Lower leg skin (tissue), 4 donors: Measurements from ENCODE around the gene OSBPL3. TPM values are rescaled to one million over a fixed set of nuclear protein-coding genes. Genes with fewer than 3 reads are reported as not detected.
A peak's percentile ranks its signal among the peaks of the same experiment; 100 is the strongest.

Experiments used
- DNase-seq, 2 donors: peaks; one replicate each; pipeline ENCODE4 v3.0.0-alpha.2; 2019; ENCODE audit warnings: low spot score in 2 of 2
- H3K4me3 ChIP-seq: fragments of 200-600 bp; sonication (generic); 2 replicates; pipeline ENCODE4 v1.5.1; 2017; ENCODE audit warnings: mild to moderate bottlenecking, low read depth; ENCODE audit not compliant: poor library complexity, severe bottlenecking
- POLR2A ChIP-seq, 2 donors: fragments of 450-650 bp; IDR thresholded peaks; one replicate each; pipeline ENCODE4 v1.6.1; 2016 to 2017; ENCODE audit warnings: antibody characterized with exemption in 2 of 2, mild to moderate bottlenecking in 1 of 2, moderate library complexity in 1 of 2
- WGBS, 2 donors: methylation state at CpG; one replicate each; pipeline ENCODE4 v1.1.5; 2018; 5-methylcytosine and 5-hydroxymethylcytosine counted together
- intact Hi-C: fragments of 100-400 bp; cut with DNase I; formaldehyde crosslinking; loops from one replicate; pipeline ENCODE4 v1.15.0; 2023; ENCODE audit warnings: low total_unique reads
- total RNA-seq, 4 donors: library from RNA; depleted of rRNA; stranded (reverse); fragments of >200 nt; gene quantifications; one replicate each; pipeline ENCODE4 v1.1.0, GENCODE V29; 2016
- TF ChIP-seq, protein P1 (sequence below), 3 donors: fragments of 450-650 bp; IDR thresholded peaks; one replicate each; pipeline ENCODE4 v1.5.1; 2016; ENCODE audit warnings: antibody characterized with exemption in 3 of 3, mild to moderate bottlenecking in 3 of 3, moderate library complexity in 2 of 3

The OSBPL3 gene, protein sequence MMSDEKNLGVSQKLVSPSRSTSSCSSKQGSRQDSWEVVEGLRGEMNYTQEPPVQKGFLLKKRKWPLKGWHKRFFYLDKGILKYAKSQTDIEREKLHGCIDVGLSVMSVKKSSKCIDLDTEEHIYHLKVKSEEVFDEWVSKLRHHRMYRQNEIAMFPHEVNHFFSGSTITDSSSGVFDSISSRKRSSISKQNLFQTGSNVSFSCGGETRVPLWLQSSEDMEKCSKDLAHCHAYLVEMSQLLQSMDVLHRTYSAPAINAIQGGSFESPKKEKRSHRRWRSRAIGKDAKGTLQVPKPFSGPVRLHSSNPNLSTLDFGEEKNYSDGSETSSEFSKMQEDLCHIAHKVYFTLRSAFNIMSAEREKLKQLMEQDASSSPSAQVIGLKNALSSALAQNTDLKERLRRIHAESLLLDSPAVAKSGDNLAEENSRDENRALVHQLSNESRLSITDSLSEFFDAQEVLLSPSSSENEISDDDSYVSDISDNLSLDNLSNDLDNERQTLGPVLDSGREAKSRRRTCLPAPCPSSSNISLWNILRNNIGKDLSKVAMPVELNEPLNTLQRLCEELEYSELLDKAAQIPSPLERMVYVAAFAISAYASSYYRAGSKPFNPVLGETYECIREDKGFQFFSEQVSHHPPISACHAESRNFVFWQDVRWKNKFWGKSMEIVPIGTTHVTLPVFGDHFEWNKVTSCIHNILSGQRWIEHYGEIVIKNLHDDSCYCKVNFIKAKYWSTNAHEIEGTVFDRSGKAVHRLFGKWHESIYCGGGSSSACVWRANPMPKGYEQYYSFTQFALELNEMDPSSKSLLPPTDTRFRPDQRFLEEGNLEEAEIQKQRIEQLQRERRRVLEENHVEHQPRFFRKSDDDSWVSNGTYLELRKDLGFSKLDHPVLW
- 10 to 100 TPM; 21.9 to 40.3 (median 23.7) TPM for total RNA-seq

DNA sequence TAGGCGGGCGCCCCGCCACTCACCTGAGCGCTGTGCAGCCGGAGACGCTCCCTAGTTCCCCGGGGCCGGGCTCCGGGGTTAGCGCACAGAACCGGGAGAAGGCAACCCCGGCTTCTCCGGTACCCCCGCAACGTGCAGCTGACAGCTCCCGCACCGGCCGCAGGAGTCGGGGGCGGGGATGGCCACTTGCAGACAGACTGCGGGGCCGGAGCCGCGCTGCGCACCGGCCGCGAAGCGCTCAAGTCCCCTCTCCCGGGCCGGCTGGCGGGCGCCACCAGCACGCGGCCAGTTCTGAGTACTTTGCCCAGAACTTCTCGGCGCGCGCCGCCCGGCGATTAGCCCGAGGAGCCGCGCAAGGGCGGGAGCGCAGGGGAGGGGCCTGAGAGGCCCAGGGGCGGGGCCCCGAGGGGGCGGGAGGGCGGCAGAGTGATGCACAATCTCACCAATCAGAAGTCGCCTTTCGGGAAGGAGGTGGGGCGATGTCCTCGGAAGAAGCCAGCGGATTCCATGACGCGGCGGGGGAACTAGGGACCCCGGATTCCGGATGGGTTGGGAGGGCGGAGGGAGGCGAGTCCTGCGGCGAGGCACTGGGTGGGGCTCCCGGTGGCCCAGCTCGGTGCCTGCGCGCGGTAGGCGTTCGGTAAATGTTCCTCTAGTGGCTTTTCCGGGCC is at the start of gene OSBPL3:
OSBPL3 (minus strand) TSS at position 316 of the 671 bp plus-strand sequence. CDS start 87,706 bp downstream, outside the sequence.
- whole genome bisulfite sequencing, 2 donors: 0 to 1% methylated on average over 36 to 60 of the region's 73 CpGs
- peak within 1 kb of the TSS; percentile 77 for H3K4me3 ChIP-seq
- intact Hi-C loops: loop anchor here (5.0 kb wide), 1 partner anchor 163 kb away; no protein-coding TSS in a partner anchor
- TF ChIP-seq, protein P1, sequence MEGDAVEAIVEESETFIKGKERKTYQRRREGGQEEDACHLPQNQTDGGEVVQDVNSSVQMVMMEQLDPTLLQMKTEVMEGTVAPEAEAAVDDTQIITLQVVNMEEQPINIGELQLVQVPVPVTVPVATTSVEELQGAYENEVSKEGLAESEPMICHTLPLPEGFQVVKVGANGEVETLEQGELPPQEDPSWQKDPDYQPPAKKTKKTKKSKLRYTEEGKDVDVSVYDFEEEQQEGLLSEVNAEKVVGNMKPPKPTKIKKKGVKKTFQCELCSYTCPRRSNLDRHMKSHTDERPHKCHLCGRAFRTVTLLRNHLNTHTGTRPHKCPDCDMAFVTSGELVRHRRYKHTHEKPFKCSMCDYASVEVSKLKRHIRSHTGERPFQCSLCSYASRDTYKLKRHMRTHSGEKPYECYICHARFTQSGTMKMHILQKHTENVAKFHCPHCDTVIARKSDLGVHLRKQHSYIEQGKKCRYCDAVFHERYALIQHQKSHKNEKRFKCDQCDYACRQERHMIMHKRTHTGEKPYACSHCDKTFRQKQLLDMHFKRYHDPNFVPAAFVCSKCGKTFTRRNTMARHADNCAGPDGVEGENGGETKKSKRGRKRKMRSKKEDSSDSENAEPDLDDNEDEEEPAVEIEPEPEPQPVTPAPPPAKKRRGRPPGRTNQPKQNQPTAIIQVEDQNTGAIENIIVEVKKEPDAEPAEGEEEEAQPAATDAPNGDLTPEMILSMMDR (IDR thresholded peaks at IDR 0.05): no peak
- no peak for TF ChIP-seq POLR2A (IDR thresholded peaks at IDR 0.05)
- peak; percentile 94 to 99 for DNase-seq

DNA sequence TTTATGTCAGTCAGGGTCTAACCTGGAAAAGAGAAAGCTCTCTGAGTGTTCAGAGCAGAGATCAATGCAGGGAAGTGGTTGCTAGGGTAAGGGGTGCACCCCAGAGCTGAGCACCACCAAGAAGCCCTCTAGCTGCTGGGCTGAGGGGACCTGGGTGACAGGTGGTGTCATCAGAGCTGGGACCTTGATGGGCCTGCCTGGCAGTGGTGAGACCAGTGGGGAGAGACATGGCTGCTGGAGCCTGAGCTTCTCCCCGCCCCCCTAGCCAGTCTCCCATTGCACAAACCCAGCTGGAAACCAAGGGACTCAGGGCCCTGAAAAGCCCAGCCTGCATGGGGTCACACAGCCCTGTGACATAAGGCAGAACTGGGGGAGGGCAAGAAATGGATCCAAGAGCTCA is 49.1 kb upstream of the OSBPL3 start:
- no peak overlapping the region for H3K4me3 ChIP-seq
- intact Hi-C loops: no loop called here
- TF ChIP-seq, protein P1 (IDR thresholded peaks at IDR 0.05): no peak
- TF ChIP-seq POLR2A (IDR thresholded peaks at IDR 0.05): no peak
- WGBS, 2 donors: 93 to 100% methylated on average over 1 of the region's 1 CpG
- DNase-seq: no peak

DNA sequence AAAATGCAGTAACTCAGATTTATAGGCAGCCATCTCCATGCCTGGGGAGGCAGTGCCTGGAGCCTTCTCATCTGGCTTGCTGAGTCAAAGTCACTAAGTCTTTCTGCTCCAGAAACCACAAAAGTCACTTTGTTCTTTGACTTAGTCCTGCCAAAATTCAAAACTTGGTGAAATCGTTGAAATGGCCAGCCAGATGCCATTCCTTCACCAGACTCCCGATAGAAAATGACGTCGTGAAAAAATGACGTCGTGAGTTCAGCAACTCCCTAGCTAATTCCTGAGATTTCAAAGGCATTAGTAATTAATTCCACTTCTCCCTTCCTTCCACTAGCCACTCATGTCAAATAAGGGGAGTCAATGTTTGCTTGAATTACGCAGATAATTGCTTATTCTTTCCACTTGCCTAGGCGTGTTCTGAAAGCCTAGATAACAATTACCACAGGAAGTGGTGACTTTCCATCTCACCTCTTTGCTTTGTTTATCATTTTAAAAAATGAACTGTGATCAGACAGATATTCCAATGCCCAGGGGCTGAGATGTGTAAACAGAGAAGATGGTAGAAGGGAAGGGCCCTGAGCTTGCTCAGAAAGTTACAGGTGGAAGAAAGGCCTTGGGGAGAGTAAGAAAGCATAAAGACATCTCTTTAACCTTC is 48.5 kb upstream of the OSBPL3 start:
- H3K4me3 ChIP-seq: no peak overlapping the region
- no peak for DNase-seq
- WGBS, 2 donors: 31 to 42% methylated on average over 8 of the region's 8 CpGs
- TF ChIP-seq, protein P1 (IDR thresholded peaks at IDR 0.05): no peak
- TF ChIP-seq POLR2A (IDR thresholded peaks at IDR 0.05): no peak
- intact Hi-C loops: no loop called here

DNA sequence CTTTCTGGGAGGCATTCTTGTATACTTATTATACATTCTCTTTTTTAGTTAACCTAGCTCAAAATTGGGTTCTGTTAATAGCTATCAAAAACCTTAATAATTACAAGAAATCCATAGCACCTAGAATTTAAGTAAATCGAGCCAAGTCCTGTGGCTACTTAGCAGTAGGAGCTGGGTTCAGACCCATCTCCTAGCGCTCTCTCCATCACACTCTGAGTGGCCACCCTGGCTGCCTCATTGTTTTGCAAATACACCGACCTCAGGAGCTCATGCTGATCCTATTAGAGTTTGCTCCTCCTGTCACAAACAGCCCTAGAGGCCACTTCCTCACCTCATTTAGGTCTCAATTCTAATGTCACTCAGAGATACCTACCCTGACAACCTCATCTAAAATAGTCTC is 46.2 kb upstream of the OSBPL3 start:
- no peak for DNase-seq
- TF ChIP-seq POLR2A (IDR thresholded peaks at IDR 0.05): no peak
- TF ChIP-seq, protein P1 (IDR thresholded peaks at IDR 0.05): no peak
- 71 to 76% methylated on average over 3 of the region's 3 CpGs for WGBS, 2 donors
- no peak overlapping the region for H3K4me3 ChIP-seq
- intact Hi-C loops: no loop called here

DNA sequence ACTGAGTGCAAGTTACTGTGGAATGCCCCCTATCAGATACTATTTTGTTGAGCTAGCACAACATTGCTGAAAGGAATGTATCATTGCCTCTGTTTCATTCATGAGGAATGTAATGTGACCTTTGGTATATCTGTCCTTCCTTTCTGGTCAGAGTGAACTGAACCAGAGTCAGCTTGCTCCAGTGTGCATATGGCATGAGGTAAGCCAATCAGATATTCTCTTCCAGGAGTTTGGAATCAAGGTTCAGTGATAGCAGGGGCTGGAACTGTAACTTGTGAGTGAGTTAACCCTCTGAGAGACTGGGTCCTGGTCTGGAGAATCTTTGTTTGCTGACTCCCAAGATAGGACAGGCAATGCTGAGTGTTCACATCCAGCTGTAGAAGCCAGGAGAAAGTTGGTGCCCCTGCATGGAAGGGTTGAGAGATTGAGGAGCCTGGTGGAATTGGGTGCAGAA is 45.3 kb upstream of the OSBPL3 start:
- H3K4me3 ChIP-seq: no peak overlapping the region
- TF ChIP-seq POLR2A (IDR thresholded peaks at IDR 0.05): no peak
- TF ChIP-seq, protein P1 (IDR thresholded peaks at IDR 0.05): no peak
- no peak for DNase-seq
- intact Hi-C loops: no loop called here
